Measurements from ENCODE around the gene ISYNA1.

The ISYNA1 gene

DNA sequence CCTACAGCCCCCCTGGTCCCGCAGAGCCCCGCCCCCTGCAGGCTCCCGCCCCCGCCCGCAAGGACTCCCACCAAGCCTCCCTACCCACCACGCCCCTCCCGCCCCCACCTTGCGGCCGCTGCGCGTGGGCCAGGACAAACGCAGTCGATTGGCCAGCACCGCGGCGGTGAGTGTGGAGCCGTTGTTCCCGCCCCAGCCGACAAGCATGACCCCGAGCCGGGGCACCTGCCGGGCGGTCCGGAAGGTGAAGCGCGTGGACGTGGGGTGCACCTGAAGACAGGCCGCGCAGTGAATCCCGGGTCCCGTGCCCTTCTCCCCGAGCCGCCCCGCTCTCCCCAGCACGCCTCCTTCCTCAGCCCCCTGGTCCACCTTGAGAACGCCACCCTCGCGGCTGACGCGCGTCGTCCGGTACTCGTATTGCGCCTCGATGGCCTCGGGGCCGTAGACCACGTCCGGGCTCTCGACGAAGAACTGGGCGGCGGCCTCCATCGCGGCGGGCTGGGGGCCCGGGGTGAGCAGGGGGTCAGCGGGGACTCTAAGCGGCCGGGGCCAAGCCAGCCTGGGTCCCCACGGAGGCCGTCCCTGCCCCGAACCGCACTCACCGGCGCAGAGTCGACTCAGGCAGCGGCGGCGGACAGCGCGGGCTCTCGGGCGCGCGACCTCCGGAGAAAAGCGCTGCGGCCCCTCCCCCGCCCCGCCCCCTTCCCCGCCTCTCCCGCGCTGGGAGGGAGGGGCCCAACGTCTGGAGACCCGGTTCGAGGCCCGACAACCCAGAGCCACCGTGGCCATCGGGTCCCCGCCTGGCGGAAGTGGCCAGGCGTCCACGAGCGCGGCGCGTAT lies at the start of gene ISYNA1:
Gene ISYNA1 (minus strand): TSS at position 643 of the 840 bp plus-strand sequence. CDS start 154 bp downstream, at position 489.
- peak; percentile 88 for DNase-seq (ENCODE audit: low spot score)

DNA sequence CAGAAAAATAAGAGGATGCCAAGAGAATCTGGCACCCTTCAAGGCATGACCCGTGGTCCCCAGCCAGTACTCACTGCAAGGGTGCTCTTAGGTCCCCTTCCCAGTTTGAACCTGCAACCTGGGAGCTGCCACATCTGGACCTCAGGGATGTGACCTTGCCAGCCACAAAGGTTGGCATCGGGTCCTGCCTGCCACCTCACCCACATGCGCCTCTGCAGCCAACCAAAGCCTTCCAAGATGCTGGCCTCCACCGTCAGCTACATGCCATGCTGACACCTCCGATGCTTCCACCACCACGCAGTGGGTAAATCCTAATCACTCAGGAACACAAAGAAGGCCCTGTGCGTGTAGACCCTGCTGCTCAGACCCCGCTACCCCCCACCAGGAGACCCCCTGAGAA lies 48.8 kb upstream of the ISYNA1 start:
- no peak for DNase-seq (ENCODE audit: low spot score)

DNA sequence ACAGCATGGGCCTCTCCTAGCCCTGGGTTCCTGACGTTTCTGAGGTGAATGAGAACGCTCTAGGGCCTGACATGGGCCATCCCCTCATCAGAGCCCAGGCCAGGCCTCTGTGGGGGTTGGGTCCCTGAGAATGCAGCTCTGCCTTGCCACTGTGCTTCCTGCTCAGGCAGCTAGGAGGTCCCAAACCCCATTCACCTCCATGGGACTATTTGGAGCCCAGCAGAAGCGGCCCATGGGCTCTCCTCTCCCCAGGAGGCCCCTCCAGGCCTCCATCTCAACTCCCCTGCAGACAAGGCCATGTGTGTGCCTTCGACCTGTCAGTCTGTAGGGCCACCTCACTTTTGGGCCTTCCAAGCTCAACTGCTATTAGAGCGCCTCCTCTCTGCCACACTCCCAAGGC lies 47.1 kb upstream of the ISYNA1 start:
- DNase-seq (ENCODE audit: low spot score) = no peak

DNA sequence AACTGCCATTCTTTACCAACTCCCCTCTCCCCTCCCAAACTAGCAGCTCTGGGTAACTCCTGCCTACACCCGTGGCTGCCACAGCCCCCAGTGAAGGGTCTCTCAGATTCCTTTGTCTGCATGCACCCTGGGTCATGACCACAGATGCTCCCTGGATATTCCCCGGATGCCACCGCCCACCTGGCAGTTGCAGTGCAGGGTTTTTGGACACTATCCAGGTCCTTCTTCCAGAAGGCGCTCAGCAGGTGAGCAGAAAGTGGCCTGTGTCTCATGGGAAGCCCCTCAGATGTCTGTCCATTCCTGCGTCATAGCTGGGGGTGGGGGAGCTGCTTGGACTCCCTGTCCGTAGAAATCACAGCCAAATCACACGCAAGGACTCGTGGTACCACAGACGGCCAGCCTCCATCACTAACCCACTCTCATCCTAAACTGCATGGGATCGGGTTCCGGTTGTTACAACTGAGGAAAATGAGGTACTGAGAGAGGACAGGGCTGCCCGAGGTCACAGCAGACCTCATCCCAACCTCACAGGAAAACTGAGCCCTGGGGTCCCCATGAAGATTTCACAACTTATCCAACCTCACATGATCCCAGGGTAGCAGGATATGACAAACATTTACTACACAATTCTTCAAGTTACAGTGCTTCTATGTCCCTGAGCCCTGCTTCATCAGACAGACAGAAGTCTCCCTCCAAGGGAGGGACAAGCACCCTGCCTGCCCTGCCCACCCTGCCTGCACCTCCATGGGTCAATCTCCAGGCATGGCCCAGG lies 45.4 kb upstream of the ISYNA1 start:
- DNase-seq (ENCODE audit: low spot score) = no peak

DNA sequence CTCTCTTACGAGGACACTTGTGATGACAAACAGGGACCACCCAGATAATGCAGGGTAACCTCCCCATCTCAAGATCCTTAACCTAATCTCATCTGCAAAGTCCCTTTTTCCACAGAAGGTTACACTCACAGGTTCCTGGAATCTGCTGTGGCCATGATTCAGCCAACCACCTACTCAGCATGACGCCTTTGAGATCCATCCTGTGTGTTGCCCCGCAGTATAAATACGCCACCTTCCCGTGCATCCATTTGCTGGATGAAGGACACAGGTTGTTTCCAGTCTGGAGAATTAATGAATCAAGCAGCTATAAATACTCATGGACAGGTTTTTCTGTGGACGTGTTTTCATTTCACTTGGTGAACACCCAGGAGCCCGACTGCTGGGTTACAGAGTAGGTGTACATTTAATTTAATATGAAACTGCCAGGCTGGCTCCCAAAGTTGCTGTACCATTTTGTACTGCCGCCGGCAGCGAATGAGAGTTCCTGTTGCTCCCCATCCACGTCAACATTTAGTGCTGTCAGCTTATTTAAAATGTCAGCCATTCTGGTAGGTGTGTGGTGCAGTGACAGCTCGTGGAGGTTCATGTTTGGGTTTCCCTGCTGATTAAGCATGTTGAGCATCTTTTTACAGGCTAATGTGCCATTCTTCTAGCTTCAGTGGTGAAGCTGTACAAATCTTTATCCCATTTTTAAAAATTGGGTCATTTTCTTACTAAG lies 43.7 kb upstream of the ISYNA1 start:
- DNase-seq (ENCODE audit: low spot score) = no peak

DNA sequence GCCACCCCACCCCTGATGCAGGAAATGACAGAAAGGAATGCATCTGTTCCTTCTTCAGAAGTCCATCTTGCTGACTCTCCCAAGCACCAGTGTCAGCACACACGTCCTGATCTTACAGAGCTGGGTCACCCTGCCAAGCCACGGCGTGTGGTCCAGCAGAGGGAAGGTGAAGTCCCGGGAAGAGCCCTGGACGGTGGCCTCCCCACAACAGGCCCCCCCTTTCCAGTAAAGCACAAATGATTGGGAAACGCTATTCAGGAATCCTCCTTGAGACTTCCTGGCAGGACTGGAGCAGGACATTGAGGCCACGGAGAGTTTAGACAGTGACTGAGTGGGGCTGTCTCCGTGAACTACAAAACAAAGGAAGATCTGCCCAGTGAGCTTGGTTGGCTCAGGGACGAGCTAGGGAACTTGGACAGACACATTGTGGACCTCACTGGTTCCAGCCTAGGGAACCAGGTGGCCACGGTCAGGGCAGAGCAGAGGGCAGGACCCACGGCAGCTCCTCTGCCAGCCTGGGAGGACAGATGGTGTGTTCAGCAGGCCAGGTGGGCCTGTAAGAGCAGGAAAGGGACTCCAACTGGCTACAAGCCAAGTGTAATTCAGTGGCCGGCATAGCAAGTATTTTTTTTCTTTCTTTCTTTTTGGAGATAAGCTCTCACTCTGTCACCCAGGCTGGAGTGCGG lies 42.2 kb upstream of the ISYNA1 start:
- DNase-seq (ENCODE audit: low spot score) = no peak

DNA sequence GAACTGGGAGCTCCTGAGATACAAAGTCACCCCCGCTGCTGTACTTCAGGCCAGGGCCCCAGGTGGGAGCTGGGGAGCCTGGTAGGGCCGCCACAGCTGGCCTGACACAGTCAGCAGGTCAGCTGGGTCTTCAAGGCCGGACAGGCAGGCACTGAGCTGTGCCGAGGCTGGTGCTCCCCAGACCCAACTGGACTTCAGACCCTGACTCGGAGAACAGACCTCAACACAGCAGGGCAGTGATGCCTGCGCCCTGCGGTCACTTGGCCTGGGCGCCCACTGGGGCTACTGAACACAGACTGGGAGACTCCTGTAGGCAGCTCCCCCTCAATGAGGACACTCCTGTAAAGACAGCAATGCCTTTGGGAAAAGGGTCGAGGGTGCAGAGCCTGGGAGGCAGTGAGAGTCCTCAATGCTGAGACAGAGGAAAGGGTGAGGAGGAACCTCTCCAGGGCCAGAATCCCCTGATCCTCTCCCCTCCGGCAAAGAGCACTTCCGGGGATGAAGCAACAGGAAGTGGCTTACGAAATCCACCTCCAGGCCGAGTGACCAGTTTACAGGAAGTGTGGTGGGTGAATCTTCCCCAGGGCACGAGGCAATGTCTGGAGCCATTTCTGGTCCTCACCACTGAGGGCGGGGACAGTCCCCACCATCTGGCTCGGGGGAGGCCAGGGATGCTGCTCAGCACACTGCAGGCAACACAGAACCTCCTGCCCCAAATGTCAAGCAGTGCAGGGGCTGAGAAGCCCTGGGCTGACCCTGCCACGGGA lies 40.8 kb upstream of the ISYNA1 start:
- no peak for DNase-seq (ENCODE audit: low spot score)

DNA sequence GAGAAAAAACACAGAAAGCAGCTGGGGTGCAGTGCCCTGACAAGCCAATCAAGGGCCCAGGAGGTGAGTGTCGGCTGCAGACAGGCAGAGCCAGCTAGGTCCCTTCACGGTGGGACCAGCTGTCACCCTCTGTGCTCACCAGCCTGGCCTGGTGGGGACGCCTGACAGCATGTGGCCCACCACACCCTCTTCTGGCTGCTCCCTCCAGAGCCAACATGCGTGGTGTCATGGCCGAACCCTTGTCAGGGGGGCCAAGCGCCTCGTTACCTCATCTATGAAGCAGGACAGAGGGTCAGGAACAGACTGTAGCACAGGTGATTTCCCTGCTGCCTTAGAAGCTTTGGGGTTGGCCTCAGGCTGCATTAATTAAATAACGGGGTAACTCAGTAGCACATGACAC lies 40.0 kb upstream of the ISYNA1 start:
- no peak for DNase-seq (ENCODE audit: low spot score)

DNA sequence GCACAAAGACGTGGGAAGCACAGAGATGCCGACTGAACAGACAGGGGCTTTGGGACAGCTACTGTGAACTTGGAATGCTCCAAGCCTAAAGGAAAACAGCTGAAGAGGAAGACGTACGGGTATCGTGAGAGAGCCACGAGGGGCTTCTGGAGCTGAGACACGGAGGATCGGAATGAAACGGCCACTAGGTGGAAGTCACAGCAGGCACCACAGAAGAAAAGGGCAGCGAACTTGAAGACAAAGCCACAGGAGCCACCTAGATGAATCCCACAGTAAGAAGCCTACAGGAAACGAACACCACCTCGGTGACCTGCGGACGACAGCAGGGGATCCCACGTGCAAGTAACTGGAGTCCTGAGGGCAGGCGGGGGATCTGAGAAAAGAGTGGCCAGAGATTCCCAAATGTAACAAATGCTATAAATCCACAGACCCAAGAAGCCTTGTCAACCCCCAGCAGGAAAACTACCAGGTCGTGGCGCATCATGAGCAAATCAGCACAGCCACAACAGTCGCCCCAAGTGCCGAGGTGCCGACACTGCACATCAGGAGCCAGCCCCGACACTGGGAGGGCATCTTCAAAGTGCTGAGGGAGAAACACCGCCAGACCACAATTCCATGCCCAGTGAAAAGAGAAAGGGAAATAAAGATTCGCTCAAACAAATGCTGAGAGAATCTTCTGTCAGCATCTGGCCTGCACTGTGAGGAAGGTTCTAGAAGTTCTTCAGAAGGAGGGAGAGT lies 39.3 kb upstream of the ISYNA1 start:
- DNase-seq (ENCODE audit: low spot score) = no peak

DNA sequence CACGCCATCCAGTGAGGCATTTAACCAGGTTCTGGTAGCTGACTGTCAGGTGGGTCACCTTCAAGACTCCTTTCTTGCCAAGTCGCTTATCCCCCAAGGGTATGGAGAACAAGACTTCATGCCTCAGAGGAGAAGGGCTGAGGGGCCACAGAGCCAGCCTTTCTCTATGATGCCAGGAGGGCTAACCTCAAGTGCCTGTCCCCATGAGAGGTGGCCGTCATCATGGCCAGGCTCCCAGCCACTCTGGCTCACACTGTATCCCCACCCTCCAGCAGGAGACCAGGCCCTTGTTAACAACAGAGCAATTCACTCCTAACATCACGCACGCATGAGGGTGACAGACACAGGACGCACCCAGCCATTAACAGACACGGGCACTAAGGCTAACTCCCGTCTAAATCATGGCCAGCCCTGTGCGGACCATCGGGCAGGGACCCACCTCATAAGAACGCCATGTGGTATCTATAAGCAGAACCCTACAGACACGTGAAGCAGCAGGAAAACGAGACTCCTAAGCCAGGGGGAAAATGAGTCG lies 38.6 kb upstream of the ISYNA1 start:
- no peak for DNase-seq (ENCODE audit: low spot score)

DNA sequence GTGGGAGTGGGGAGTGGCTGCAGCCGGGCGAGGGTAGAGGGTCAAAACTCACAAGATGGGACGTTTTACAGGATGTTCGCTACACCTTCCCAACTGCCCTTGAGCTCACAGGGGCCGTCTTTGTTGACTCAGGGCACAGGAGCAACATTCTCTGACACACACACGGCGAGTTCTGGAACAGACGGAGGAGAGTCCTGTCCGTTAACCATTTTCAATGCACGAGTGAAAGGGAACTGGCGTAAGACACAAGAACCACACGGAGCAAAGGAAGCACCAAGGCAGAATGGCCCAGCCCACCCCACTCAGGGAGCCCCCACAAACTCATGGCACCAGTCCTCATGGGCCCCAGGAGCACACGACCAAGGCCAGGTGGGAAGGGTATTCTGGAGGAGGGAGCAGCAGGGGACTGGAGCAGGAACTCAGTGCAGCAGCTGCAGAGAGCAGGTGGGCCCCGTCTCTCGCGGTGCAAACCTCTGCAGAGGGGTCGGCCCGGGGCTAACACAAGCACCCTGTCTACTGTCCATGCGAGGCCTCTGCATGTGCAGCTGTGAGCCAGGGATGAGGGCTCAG lies 37.9 kb upstream of the ISYNA1 start:
- DNase-seq (ENCODE audit: low spot score) = no peak

DNA sequence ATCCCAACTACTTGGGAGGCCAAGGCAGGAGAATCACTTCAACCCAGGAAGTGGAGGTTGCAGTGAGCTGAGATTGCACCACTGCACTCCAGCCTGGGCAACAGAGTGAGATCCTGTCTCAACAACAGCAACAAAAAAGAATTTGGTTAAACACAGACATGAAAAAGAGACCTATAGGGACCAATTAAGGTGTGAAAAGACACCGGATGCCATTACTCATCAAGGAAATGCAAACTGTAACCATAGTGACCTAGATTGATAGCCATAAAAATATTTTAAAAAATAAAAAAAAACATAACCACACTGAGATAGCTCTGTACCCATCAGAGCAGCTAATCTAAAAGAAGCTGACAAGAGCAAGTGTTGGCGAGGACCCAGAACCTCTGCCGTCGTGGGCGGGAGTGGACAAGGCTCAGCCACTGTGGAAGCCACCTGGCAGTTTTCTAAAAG lies 37.1 kb upstream of the ISYNA1 start:
- no peak for DNase-seq (ENCODE audit: low spot score)

DNA sequence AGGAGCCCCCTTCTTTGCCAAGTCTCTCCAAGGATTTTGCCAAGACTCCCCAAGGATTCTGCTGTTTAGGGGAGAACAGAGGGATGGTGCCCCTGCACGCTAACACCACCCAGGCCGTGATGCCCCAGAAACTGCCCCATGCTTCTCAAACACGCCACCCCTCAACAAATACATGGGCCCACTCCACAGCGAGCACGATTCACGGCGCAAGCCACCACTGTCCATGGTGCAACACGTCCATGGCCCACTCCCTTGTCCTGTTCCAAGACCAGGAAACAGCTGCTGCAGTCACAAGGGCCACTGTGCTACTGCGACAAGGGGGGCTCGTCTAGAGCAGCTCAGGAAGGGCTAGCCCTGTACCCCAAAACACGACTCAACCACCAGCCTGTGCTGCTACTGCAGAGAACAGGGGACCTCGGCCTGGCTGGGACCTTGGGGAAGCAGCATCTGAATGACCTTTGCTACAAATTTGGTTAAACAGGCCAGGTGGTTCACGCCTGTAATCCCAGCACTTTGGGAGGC lies 36.5 kb upstream of the ISYNA1 start:
- DNase-seq (ENCODE audit: low spot score) = no peak

DNA sequence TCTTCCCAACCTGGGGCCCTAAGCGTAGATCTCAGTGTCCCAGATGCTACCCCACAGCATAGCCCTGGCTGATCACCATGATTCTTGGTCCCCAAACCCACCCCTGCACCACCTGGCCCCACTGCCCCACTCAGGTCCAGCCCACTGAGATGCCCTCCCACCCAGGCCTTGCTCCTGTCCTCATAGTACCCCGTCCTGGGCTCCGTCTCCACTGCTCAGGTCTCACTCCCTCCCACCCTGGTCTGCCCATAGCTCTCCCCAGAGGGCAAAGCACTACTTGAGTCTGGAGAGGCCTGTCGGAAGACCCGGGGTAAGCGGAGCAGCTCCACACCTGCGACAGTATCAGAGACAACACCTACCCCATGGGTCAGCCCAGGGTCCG lies 35.8 kb upstream of the ISYNA1 start:
- DNase-seq (ENCODE audit: low spot score) = no peak

DNA sequence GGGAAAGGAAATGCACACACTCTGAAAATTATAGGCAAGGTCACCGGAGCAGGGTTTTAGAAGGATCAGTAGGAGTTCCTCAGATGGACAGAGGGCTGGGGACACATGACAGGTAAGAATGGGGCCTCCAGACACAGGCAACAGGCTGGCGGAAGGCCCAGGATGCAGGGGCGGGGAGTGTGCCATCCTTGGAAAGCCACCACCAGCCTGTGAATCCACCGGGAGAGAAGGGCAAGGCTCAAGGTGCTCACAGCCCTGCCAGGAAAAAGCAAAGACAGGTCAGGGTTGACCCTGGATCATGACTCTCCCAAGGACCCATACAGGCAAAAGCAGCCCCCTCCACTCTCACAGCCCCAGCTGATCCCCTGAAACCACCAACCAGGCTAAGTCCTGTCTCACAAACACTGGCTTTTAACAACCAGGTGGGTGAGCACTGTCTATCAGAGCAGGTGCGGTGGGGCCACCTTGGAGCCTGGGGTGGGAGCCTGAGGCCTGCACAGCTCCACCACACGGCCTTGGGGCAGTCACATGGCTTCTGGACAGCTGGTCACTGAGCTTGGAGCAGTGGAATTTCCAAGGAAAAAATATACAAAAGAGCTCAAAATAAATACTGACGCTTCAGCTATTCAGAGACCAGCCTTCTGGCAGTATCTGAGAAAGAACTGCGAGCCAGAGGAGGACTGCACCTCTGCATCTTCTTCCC lies 35.2 kb upstream of the ISYNA1 start:
- DNase-seq (ENCODE audit: low spot score) = no peak

DNA sequence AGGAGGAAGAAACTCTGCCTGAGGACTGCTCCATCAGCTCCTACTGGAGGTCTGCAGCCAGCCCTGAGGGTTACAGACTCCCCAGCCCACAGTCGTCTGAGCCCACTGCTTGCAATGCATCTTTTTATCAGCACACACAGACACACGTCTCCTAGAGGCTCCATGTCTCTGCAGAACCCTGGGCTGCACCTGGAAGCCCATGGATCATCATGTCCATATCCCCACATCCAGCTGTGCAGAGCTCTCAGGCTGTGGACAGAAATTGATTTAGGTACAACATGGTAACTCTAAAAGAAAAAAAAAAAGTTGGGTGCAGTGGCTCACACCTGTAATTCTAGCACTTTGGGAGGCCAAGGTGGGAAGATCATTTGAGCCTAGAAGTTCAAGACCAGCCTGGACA lies 32.9 kb upstream of the ISYNA1 start:
- no peak for DNase-seq (ENCODE audit: low spot score)

DNA sequence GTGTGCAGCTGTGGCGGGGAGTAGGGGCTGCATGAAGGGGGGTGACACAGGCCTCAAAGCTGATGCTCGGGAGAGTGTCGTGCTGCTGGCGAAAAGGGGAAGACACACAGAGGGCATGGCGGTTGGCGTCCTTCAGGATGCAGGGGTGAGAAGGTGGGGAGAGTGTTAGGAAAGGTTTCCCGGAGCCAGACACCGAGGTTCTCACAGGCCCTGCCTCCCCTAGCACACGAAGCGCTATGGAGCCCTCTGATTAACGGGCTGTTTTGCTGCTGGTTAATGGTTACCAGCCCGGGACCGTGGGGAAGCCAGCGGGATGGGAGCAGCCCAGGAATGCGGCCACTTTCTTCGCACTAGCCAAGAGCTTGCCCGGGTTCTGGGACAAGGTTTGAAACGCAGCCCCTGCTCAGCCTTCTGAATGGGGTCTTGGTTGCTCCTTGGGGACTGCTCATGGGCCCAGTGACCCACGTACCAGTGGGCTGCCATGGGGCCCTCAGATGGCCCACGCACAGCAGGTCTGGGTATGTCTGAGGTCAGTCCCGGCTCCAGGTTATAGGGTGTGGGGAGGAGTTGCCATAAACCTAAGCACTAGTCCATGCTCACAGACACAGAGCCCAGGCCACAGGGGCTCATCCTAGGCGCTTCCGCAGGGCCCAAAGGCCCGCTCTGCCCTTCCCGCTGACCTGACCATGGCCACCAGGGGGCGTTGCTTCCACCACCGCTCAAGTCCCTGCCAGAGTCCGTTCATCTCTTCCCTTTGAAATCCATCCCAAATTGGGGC lies 31.3 kb upstream of the ISYNA1 start:
- DNase-seq (ENCODE audit: low spot score) = peak; percentile 82

DNA sequence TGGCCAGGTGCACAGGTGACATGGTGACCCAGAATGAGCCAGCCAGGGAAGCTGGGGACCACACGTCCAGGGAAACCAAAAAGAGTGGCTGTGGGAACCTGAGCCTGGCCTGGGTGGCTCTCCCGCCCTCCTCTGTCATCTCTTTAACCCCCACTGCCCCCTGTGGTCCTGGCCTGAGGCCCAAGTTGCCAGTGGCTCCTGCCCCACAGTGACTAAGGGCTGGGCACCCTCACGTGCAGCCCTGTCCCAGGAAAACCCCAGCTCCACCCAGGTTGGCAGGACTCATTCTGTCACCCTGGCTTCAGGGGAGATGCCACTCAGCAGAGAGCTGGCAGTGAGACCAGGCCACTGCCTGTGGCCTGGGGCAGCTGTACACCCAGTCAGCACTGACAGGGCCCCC lies 30.6 kb upstream of the ISYNA1 start:
- no peak for DNase-seq (ENCODE audit: low spot score)
